ENCODE data around the gene ARVCF.
"Not testable (repeated sequence)": the region's sequence is repeated elsewhere in the genome, so short reads cannot be mapped to it uniquely, and the experiment has no call there.

ARVCF gene

GRCh38 chr22:19958083-19959042 is 58.3 kb downstream of the ARVCF start:
- no peak for DNase-seq

GRCh38 chr22:19957445-19957844 is 59.2 kb downstream of the ARVCF start:
- DNase-seq, result no peak

GRCh38 chr22:19955241-19956128 is 61.1 kb downstream of the ARVCF start:
- no peak for DNase-seq

- DNase-seq, result no peak
Observed at GRCh38 chr22:19951346-19951745, 65.3 kb downstream of the ARVCF start.

- no peak for DNase-seq
Observed at GRCh38 chr22:19948057-19948760, 68.4 kb downstream of the ARVCF start.

DNA sequence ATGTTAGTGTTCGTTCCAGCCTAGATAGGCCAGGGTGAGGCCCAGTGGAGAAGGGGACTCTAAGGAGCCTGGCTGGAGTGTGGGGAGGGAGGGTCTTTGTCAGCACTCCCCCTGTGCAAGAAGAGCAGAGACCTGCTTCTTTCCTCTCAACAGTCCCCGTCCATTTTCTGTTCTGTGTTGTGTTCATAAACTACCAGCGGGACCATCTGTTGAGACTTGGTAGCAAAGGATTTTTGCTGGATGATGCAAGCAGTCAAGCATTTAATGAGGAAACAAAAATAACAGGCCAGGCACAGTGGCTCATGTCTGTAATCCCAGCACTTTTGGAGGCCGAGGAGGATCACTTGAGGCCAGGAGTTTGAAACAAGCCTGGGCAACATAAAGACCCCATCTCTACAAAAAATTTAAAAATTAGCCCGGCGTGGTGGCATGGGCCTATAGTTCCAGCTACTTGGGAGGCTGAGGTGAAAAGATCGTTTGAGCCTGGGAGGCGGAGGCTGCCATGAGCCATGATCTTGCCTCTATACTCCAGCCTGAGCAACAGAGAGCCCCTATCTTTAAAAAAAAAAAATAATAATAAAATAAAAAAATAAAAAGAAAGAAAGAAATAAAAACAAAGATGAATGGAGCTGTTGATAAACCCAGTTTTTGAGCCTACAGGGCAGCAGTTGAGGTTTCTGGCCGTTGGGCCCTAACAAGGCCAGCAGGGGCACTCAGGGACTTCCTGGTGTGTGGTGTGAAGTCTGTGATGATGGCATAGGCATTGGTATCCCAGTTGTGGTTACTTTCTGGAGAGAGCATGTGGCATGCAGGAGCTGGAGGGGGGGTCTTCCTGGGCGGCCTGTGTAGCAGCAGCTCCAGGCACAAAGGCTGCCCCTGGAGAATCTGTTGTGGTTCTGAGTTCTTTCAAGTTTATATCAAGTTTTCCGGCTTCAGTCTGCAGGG is 73.3 kb downstream of the ARVCF start:
- DNase-seq, result no peak

DNA sequence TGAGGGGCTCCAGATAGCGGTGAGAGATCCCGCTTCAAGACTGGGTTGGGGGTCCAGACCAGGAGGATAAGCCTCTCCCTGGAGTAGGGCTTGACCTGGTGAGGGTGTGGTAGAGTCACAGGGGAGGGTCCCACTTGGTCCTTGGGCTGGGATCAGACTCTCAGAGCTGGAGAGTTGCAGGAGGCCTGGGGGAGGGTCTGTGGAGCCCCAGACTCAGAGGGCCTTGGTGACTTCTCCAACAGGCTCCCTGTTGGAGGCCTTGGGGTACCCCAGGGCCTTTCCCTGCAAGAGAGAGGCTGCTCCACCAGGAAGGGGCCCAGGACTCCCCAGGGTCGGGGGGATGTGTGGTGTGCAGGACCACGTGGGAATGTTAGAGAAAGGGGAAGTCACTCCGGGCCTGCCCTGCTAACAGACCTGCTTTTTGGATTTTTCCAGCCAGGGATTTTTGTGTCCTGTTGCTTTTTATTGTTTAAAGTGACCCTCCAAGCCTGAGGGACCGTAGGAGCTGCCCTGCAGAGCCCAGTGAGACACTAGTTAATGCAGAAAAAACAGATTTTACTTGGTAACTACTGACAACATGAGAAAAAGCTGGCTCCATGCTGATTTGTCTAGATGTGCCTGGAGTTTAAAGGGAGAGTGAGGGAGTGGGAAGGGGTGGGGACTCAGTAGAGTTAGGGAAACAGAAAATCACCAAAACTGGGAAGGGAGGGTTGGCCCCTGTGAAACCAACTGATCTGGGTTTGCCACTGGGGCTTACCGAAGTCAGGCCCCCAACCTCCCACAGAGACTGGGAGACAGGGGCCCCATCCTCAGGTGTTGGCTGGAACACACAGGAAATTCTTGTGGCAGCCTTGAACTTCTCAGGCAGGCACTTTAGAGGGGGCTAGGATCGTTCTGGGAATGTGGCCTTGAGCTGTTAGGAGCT is 74.2 kb downstream of the ARVCF start:
- DNase-seq, result no peak

DNA sequence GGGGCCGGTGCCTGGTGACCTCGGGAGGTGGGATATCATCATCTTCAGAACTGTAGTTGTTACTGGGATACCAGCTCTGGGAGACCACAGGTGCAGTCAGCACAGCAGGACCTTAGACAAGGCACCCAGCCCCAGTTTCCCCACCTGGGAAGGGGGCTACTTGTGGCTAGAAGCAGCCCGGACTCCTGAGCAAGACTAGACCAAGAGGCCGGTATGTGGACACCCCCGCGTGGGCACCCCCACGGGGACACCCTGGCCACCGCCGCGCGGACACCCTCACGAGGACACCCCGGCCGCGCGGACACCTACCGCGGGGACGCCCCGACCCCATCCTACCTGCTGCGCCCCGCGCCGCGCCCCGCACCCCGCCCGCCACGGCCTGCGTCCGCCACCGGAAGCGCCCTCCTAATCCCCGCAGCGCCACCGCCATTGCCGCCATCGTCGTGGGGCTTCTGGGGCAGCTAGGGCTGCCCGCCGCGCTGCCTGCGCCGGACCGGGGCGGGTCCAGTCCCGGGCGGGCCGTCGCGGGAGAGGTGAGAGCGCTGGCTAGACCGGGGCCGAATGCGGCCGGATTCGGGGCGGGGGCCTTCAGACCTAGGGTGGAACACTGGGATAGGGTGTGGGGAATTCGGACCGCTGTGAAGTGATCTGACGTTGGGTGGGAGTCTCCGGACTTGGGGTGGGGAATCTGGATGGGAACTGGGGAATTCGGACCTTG is 75.1 kb downstream of the ARVCF start, which contains the start of the genes COMT and TXNRD2:
COMT (plus strand) TSS at position 408 of the 718 bp plus-strand sequence. CDS start 20,755 bp downstream, outside the sequence.
TXNRD2 (minus strand) TSS at position 454 of the 718 bp plus-strand sequence; CDS start at position 439, 15 bp downstream.
- DNase-seq, result no peak

DNA sequence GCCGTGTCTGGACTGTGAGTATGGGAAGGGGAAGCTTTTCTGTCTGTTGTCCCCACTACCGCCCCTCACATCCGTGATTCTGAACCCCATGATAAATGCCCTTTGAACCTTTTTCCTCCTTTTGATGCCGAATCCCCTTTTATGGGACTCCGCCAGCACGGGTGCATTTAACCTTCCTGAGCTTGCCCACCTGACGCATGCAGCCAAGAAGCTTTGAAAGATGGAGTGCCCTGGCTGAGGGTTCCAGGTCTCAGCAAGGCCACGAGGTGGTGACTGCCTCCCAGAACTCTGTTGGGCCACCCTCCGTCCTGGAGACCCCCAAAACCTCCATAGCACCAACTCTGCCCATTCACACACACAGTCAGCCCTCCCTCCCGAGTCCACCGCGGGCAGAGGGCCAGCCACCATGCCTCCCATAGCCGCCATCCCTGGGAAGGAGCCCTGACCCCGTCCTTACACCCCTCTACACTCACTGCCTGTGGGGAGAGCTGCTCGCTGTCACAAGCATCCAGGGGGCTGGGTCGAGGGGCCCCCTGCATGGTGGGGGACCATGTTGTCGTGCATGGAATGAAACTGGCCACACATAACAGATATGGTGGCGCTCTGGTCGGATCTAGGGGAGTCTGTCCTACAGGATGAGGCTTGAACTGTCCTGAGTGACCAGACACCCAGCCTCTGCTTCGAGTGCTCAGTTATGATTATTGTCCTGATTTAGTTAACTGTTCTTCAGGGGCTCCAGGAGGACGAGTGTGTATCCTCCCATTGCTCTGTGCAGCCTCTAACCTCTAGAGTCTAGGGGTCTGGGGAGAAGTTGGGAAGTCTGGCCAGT is 75.9 kb downstream of the ARVCF start:
- DNase-seq, result no peak

DNA sequence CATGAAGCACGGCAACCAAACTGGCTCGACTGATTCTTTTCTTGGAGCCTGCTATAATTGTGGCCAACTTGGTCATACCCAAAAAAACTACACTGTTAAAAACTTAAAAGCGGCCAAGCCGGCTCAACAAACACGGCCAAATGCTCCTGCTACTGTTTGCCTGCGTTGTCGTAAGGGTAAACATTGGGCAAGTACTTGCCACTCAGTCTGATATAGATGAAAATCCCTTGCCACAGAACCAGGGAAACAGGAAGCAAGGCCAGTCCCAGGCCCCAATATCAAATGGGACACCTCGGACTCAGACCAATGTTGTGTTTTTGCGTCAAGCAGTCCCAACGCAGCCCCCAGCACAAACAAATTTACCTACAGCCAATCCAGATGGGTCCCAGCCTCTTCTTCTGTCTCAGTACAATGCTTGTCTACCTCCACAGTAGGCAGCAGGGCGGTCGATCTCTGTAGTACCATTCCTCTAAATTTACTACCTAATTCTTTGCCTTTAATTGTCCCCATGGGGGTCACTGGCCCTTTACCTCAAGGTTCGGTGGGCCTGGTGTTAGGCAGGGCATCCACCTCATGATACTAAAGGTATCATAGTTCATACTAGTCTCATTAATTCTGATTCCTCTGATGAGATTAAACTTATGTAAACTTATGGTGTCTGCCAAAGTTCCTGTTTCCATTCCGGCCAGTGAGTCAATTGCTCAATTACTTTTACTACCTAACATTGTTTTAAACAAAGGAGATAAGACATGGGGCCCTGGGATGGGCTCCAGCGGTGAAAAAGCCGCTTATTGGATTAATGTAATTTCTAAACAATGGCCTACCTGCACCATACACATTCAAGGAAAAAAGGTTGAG is 78.8 kb downstream of the ARVCF start:
- DNase-seq, result no peak

- no peak for DNase-seq
Observed at GRCh38 chr22:19936513-19936912, 80.1 kb downstream of the ARVCF start.

DNA sequence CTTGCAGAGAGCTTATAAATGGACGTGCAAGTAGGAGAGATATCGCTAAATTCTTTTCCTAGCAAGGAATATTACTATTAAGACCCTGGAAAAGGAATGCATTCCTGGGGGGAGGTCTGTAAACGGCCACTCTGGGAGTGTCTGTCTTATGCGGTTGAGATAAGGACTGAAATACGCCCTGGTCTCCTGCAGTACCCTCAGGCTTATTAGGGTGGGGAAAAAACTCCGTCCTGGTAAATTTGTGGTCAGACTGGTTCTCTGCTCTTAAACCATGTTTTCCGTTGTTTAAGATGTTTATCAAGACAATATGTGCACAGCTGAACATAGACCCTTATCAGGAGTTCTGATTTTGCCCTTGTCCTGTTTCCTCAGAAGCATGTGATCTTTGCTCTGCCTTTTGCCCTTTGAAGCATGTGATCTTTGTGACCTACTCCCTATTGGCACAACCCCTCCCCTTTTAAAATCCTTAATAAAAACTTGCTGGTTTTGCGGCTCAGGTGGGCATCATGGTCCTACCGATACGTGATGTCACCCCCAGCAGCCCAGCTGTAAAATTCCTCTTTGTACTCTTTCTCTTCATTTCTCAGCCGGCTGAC is 81.4 kb downstream of the ARVCF start:
- not testable (repeated sequence) for DNase-seq

DNA sequence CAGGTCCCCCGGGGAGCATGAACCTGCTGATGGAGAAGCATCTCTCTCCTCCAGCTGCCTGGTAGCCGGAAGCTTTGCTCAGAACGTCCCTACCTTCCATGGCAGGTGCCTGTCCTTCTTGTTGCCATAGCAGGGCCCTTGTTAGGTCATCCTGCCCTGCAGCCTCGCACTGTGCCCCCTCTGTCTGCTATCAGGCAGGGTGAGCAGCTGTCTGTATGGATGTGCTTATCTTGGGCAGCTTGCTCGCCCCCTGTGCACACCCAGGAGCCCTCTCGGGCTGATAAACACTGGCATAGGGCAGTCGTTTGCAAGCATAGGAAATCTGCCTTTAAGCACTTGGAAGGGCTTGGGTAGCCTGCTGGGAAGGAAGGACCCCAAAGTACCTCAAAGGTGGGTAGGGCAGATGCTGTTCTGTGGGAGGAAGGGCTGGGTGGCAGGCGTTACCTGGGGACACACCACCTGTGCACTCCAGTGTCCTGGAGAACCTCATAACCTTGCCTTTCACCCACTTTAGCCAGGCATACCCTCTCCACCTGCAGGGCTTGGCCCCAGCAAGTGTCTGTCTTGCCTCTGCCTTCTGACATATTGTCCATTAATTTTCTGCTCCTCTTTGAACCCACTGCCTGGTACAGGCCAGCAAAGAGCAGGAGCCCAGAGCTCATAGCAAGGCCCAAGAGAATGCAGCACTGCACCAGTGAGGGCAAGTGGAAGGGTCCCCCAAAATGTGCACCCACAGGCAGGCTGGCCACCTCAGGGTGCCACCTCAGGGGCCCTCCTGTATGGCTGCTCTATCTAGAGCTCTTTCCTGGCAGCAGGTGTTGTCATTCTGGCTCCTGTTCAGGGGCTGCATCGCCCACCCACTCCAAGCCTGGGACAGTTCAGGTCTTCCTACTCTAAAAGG is 83.0 kb downstream of the ARVCF start:
- DNase-seq, result no peak

DNA sequence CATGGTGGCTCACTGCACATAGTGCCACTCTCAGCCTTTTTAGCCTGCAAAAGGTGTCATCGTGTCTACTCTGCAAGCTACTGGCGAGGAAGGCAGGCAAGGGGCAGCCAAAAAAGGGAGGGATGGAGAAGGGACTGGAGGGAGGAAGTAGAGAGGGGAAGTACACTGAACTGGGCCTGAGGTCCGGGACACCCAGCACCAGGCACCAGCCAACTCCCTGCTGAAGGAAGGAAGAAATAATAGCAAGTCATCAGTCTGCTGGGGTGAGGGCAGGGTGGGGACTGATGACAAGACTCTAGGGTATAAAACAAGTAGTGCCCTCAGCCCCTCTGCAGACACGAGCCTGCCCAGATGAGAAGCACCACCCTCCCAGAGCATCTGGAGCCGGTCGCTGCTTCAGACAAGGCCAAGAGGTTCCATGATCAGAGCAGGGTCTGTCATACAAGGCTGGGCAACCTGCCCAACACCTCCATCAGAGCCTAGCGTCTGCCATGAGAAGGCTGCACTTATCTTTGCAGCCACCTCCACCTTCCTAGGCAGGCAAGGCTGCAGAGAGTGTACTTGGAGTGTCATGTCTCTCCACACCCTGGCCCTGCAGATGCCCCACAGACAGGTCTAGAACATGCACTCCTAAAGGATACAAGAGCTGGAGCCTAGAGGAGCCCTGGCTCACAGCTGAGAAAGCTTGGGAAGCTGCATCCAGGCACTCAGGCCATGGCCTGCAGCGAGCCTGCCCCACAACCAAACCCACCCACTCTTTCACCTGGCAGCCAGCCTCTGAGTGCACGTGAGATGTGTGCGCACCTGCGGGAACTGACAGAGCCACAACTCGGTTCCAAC is 84.0 kb downstream of the ARVCF start:
- DNase-seq, result no peak

GRCh38 chr22:19931514-19931913 is 85.1 kb downstream of the ARVCF start:
- DNase-seq, result no peak
